Stomach (tissue), 9 donors: ENCODE data around the gene SBF1. TPM values are rescaled to one million over a fixed set of nuclear protein-coding genes. Genes with fewer than 3 reads are reported as not detected.
A peak's percentile ranks its signal among the peaks of the same experiment; 100 is the strongest.

Source experiments
- DNase-seq, 2 donors: peaks; one replicate each; pipeline versions ENCODE4 v3.0.0 to v3.0.0-alpha.2; 2013 to 2019
- H3K27ac ChIP-seq, 5 donors: fragments of 200-600 bp in 4 of 5; sonication (generic) in 4 of 5; one replicate each; pipeline ENCODE4 v1.5.1; 2013 to 2019; ENCODE audit warnings: mild to moderate bottlenecking in 1 of 5, moderate library complexity in 1 of 5
- H3K27me3 ChIP-seq, 3 donors: fragments of 200-600 bp; sonication (generic); one replicate each; pipeline ENCODE4 v1.5.1; 2017 to 2019; ENCODE audit warnings: mixed run types in 1 of 3
- H3K36me3 ChIP-seq, 4 donors: fragments of 200-600 bp; sonication (generic); 1 replicate in 3 of 4; 2 replicates in 1 of 4; pipeline ENCODE4 v1.5.1; 2016 to 2019
- H3K4me1 ChIP-seq, 4 donors: fragments of 200-600 bp; sonication (generic); one replicate each; pipeline ENCODE4 v1.5.1; 2016 to 2019
- H3K4me3 ChIP-seq, 4 donors: fragments of 200-600 bp; sonication (generic) in 3 of 4; one replicate each; pipeline ENCODE4 v1.5.1; 2016 to 2019; ENCODE audit warnings: mild to moderate bottlenecking in 1 of 4
- H3K9me3 ChIP-seq, 4 donors: fragments of 200-600 bp; sonication (generic); one replicate each; pipeline ENCODE4 v1.5.1; 2016 to 2019
- CTCF ChIP-seq, 7 experiments: fragments of 450-650 bp in 4 of 7; fragments of 200-600 bp in 3 of 7; sonication (generic) in 3 of 7; IDR thresholded peaks; one replicate each; pipeline ENCODE4 v1.5.1; 2016 to 2019; ENCODE audit warnings: antibody characterized with exemption in 7 of 7, control low read depth in 2 of 7, mild to moderate bottlenecking in 1 of 7
- EP300 ChIP-seq: sonication (generic); formaldehyde crosslinking; IDR thresholded peaks from one replicate; pipeline ENCODE4 v1.6.1; 2017; ENCODE audit warnings: antibody characterized with exemption
- POLR2A ChIP-seq, 4 donors: fragments of 450-650 bp; IDR thresholded peaks; one replicate each; pipeline ENCODE4 v1.6.1; 2016; ENCODE audit warnings: antibody characterized with exemption in 4 of 4, control low read depth in 2 of 4, mild to moderate bottlenecking in 1 of 4, moderate library complexity in 1 of 4
- POLR2AphosphoS5 ChIP-seq, 3 donors: sonication (generic); formaldehyde crosslinking; IDR thresholded peaks; one replicate each; pipeline ENCODE4 v1.6.1; 2016; ENCODE audit warnings: antibody characterized with exemption in 3 of 3
- WGBS, 5 donors: extraction: QIAGEN DNeasy Blood & Tissue Kit in 3 of 5; methylation state at CpG; one replicate each; pipeline versions ENCODE4 v1.1.5 to v1.1.7; 2013 to 2018; 5-methylcytosine and 5-hydroxymethylcytosine counted together
- intact Hi-C: fragments of 100-400 bp; cut with DNase I; formaldehyde crosslinking; loops from one replicate; pipeline ENCODE4 v1.15.1; 2023; ENCODE audit warnings: low total_unique reads
- polyA plus RNA-seq, 3 donors: library from polyadenylated mRNA; stranded (reverse); fragments of 200-250 nt; gene quantifications; one replicate each; pipeline ENCODE4 v1.2.3, GENCODE V29; 2013
- total RNA-seq, 5 donors: library from RNA; depleted of rRNA; stranded (reverse); fragments of >200 nt; gene quantifications; one replicate each; pipeline versions ENCODE4 v1.1.0 to v1.2.3, GENCODE V29; 2014 to 2016
- donor health status: healthy with polysubstance abuse.
- donor health status: Bipolar disorder and iron deficiency.
- donor health status: healthy.

Gene SBF1
- total and polyA plus RNA-seq, 8 donors = 9.6 to 122 (median 50.6) TPM

GRCh38 chr22:50403701-50404101 is 71.1 kb downstream of the SBF1 start:
- Histone ChIP-seq H3K27ac (peak overlapping the region in 4 of 5 donors; percentile 37 to 54 (median 40)), H3K27me3 (no peaks in the 10 kb centered on the region), H3K4me3 (no peak overlapping the region), H3K4me1 (peaks cover 23 to 45% (median 35%) of the 10 kb centered on the region in 4 donors), H3K36me3 (peaks cover 22 to 54% (median 43%) of the 10 kb centered on the region in 4 donors), H3K9me3 (no peaks in the 10 kb centered on the region)
- DNase-seq = peak; percentile 61 to 73
- TF ChIP-seq POLR2A (IDR thresholded peaks at IDR 0.05) = no peak
- TF ChIP-seq POLR2AphosphoS5 (IDR thresholded peaks at IDR 0.05) = no peak
- TF ChIP-seq EP300 = no peak
- TF ChIP-seq CTCF (IDR thresholded peaks at IDR 0.05) = no peak
- WGBS, 5 donors = 13 to 30% (median 23%) methylated on average over 8 of the region's 8 CpGs
- intact Hi-C loops = no loop called here

GRCh38 chr22:50401907-50402306 is 72.9 kb downstream of the SBF1 start:
- Histone ChIP-seq H3K9me3 (no peaks in the 10 kb centered on the region), H3K27me3 (no peaks in the 10 kb centered on the region), H3K4me3 (no peak overlapping the region), H3K4me1 (peaks cover 26 to 58% (median 43%) of the 10 kb centered on the region in 4 donors), H3K27ac (peak overlapping the region in 2 of 5 donors; percentile 4 to 5), H3K36me3 (peaks cover 9 to 40% (median 32%) of the 10 kb centered on the region in 4 donors)
- no peak for TF ChIP-seq POLR2A (IDR thresholded peaks at IDR 0.05)
- no peak for TF ChIP-seq CTCF (IDR thresholded peaks at IDR 0.05)
- TF ChIP-seq POLR2AphosphoS5 (IDR thresholded peaks at IDR 0.05) = no peak
- 92 to 100% (median 96%) methylated on average over 4 of the region's 4 CpGs for WGBS, 5 donors
- intact Hi-C loops = no loop called here
- DNase-seq = no peak

- TF ChIP-seq POLR2A (IDR thresholded peaks at IDR 0.05) (no peak), POLR2AphosphoS5 (IDR thresholded peaks at IDR 0.05) (no peak), EP300 (no peak), CTCF (IDR thresholded peaks at IDR 0.05) (no peak)
- intact Hi-C loops = no loop called here
- Histone ChIP-seq H3K4me1 (peaks cover 31 to 66% (median 50%) of the 10 kb centered on the region in 4 donors), H3K27me3 (no peaks in the 10 kb centered on the region), H3K27ac (peak overlapping the region in 2 of 5 donors; percentile 52 to 75), H3K4me3 (no peak overlapping the region), H3K9me3 (no peaks in the 10 kb centered on the region), H3K36me3 (peaks cover 7 to 44% (median 31%) of the 10 kb centered on the region in 4 donors)
- DNase-seq = no peak
- 96 to 100% (median 99%) methylated on average over 5 of the region's 5 CpGs for WGBS, 5 donors
These were observed 73.9 kb downstream of the SBF1 start for GRCh38 chr22:50400931-50401330.

GRCh38 chr22:50400406-50400805 is 74.4 kb downstream of the SBF1 start:
- no peak overlapping the region for H3K4me3 ChIP-seq
- H3K4me1 ChIP-seq = peaks cover 31 to 66% (median 50%) of the 10 kb centered on the region in 4 donors
- WGBS, 5 donors = 46 to 69% (median 58%) methylated on average over 4 of the region's 4 CpGs
- TF ChIP-seq CTCF (IDR thresholded peaks at IDR 0.05) = no peak
- no peak for TF ChIP-seq POLR2AphosphoS5 (IDR thresholded peaks at IDR 0.05)
- no peak for TF ChIP-seq EP300
- no peak for TF ChIP-seq POLR2A (IDR thresholded peaks at IDR 0.05)
- H3K27me3 ChIP-seq = no peaks in the 10 kb centered on the region
- no peak for DNase-seq
- peaks cover 7 to 49% (median 36%) of the 10 kb centered on the region in 4 donors for H3K36me3 ChIP-seq
- no peaks in the 10 kb centered on the region for H3K9me3 ChIP-seq
- peak overlapping the region in 3 of 5 donors; percentile 52 to 78 (median 75) for H3K27ac ChIP-seq
- intact Hi-C loops = no loop called here
